GM23338 (cell line): ENCODE measurements around the gene TSC2. TPM values are rescaled to one million over a fixed set of nuclear protein-coding genes. Genes with fewer than 3 reads are reported as not detected.

ENCODE experiments used
- ATAC-seq: fragments of 200-7000 bp; cut with Tn5 transposase; 3 replicates; pipeline ENCODE4 v1.9.1; 2020
- DNase-seq: peaks from one replicate; pipeline ENCODE4 v3.0.0-alpha.2; 2015; ENCODE audit warnings: low spot score
- H2AFZ ChIP-seq: fragments of 200-600 bp; sonication (generic); 2 replicates; pipeline ENCODE4 v1.8.0; 2016; ENCODE audit warnings: antibody characterized with exemption, mild to moderate bottlenecking, moderate library complexity
- H3F3A ChIP-seq: fragments of 200-600 bp; sonication (generic); replicated peaks from 2 replicates; pipeline ENCODE4 v1.8.0; 2017; ENCODE audit warnings: antibody characterized with exemption, mixed run types, low read depth
- H3K27ac ChIP-seq: fragments of 200-600 bp; sonication (generic); 2 replicates; pipeline ENCODE4 v1.6.1; 2016; ENCODE audit warnings: low read depth
- H3K27me3 ChIP-seq: fragments of 200-600 bp; sonication (generic); 2 replicates; pipeline ENCODE4 v1.8.0; 2016; ENCODE audit warnings: mild to moderate bottlenecking, mixed run types, moderate library complexity; ENCODE audit not compliant: insufficient read depth
- H3K36me3 ChIP-seq: fragments of 200-600 bp; sonication (generic); 2 replicates; pipeline ENCODE4 v1.8.0; 2016; ENCODE audit warnings: mild to moderate bottlenecking; ENCODE audit not compliant: insufficient read depth
- H3K4me1 ChIP-seq: fragments of 200-600 bp; sonication (generic); 2 replicates; pipeline ENCODE4 v1.8.0; 2016; ENCODE audit warnings: mild to moderate bottlenecking, moderate library complexity; ENCODE audit not compliant: insufficient read depth
- H3K4me2 ChIP-seq: fragments of 200-600 bp; sonication (generic); 2 replicates; pipeline ENCODE4 v1.7.1; 2017; ENCODE audit warnings: mixed run types
- H3K4me3 ChIP-seq: fragments of 200-600 bp; sonication (generic); 2 replicates; pipeline ENCODE4 v1.6.1; 2016; ENCODE audit warnings: mixed run types
- H3K79me2 ChIP-seq: fragments of 200-600 bp; sonication (generic); replicated peaks from 2 replicates; pipeline ENCODE4 v1.8.0; 2017; ENCODE audit warnings: mild to moderate bottlenecking; ENCODE audit not compliant: insufficient read depth
- H3K9me2 ChIP-seq: fragments of 200-600 bp; sonication (generic); 2 replicates; pipeline ENCODE4 v1.8.0; 2017; ENCODE audit not compliant: insufficient read depth
- H4K20me1 ChIP-seq: fragments of 200-600 bp; sonication (generic); replicated peaks from 2 replicates; pipeline ENCODE4 v1.8.0; 2017; ENCODE audit warnings: mild to moderate bottlenecking; ENCODE audit not compliant: insufficient read depth
- H3K27ac Mint-ChIP-seq: 2 replicates; pipeline ENCODE4 v1.8.0; 2020; ENCODE audit warnings: inconsistent platforms, mild to moderate bottlenecking, moderate library complexity, mixed read lengths
- H3K27me3 Mint-ChIP-seq: 3 replicates; pipeline ENCODE4 v1.8.0; 2022; ENCODE audit warnings: low read depth, mild to moderate bottlenecking, moderate library complexity, mixed read lengths, inconsistent platforms; ENCODE audit not compliant: insufficient read depth, poor library complexity
- H3K36me3 Mint-ChIP-seq: 3 replicates; pipeline ENCODE4 v1.8.0; 2021; ENCODE audit warnings: low read depth, mild to moderate bottlenecking, inconsistent platforms, moderate library complexity, mixed read lengths
- H3K4me1 Mint-ChIP-seq: 3 replicates; pipeline ENCODE4 v1.8.0; 2020; ENCODE audit warnings: mild to moderate bottlenecking, inconsistent platforms, mixed read lengths
- H3K4me3 Mint-ChIP-seq: 3 replicates; pipeline ENCODE4 v1.8.0; 2021; ENCODE audit warnings: moderate library complexity, mild to moderate bottlenecking, inconsistent platforms, mixed read lengths
- H3K9me3 Mint-ChIP-seq: 3 replicates; pipeline ENCODE4 v1.8.0; 2020; ENCODE audit warnings: moderate library complexity, mild to moderate bottlenecking, inconsistent platforms, mixed read lengths
- CREB1 ChIP-seq: fragments of 250-450 bp; sonication (Bioruptor Pico); IDR thresholded peaks from 2 replicates; pipeline ENCODE4 v1.5.0; 2020; ENCODE audit warnings: low read depth, mild to moderate bottlenecking, moderate library complexity
- CTCF ChIP-seq, 2 experiments: fragments of 200-600 bp in 1 of 2; sonication (generic) in 1 of 2; conservative IDR thresholded peaks; 2 replicates each; pipeline versions ENCODE4 v1.5.1 to v1.6.1; 2016 to 2017; ENCODE audit warnings: antibody characterized with exemption in 2 of 2, low read depth in 2 of 2, mild to moderate bottlenecking in 2 of 2, moderate library complexity in 1 of 2
- POLR2AphosphoS5 ChIP-seq: IDR thresholded peaks from 2 replicates; pipeline ENCODE4 v1.6.1; 2016; ENCODE audit warnings: antibody characterized with exemption, low read depth
- ZNF462 ChIP-seq: fragments of 250-450 bp; sonication (Bioruptor Pico); IDR thresholded peaks from 2 replicates; pipeline ENCODE4 v1.5.0; 2020; ENCODE audit warnings: mild to moderate bottlenecking, moderate library complexity
- polyA plus RNA-seq: library from polyadenylated mRNA; unstranded; fragments of >200 nt; fragmentation: Nextera tagmentation; extraction: Ambion mirVana; gene quantifications from 2 replicates; pipeline ENCODE4 v1.2.1, GENCODE V29; 2016
- total RNA-seq: library from RNA; depleted of rRNA; stranded (reverse); fragments of >200 nt; shearing (Covaris generic); gene quantifications from 2 replicates; pipeline ENCODE4 v1.2.3, GENCODE V29; 2014

TSC2 gene
- total and polyA plus RNA-seq, 2 experiments from 2014 or later = 40.5 to 93.0 TPM

- TF ChIP-seq CTCF (conservative IDR thresholded peaks at IDR 0.05; ENCODE audit: low read depth in 2 of 2) = no peak
- TF ChIP-seq CREB1 (CRISPR knock-in tag) = no peak
Observed at GRCh38 chr16:2095315-2095853, 47.6 kb downstream of the TSC2 start (continued).

GRCh38 chr16:2095918-2096582 lies 48.3 kb downstream of the TSC2 start:
- ATAC-seq (no peak), DNase-seq (no peak)
- H3K4me2 ChIP-seq = no peak overlapping the region
- no peak overlapping the region for H3K4me3 ChIP-seq
- H3K9me2 ChIP-seq = no peaks in the 10 kb centered on the region
- H2AFZ ChIP-seq = no peak overlapping the region
- no peaks in the 10 kb centered on the region for H3K79me2 ChIP-seq
- H3K4me1 Mint-ChIP-seq = no peaks in the 10 kb centered on the region
- peaks cover 6% of the 10 kb centered on the region; the same call in 2 of the 3 replicates for H3K36me3 Mint-ChIP-seq
- H3K27ac Mint-ChIP-seq = no peak overlapping the region
- no peaks in the 10 kb centered on the region; the same call in 1 of the 2 replicates for H4K20me1 ChIP-seq
- peaks cover 4% of the 10 kb centered on the region; the same call in 1 of the 2 replicates for H3K4me1 ChIP-seq
- 0 out of 2 replicates have a peak, but pooled peaks cover 6% of the 10 kb centered on the region for H3F3A ChIP-seq
- H3K9me3 Mint-ChIP-seq = no peaks in the 10 kb centered on the region
- H3K27me3 ChIP-seq = no peaks in the 10 kb centered on the region
- peaks cover 14% of the 10 kb centered on the region for H3K27me3 Mint-ChIP-seq
- TF ChIP-seq ZNF462 = no peak
- TF ChIP-seq POLR2AphosphoS5 = no peak
- TF ChIP-seq CREB1 (CRISPR knock-in tag) = no peak
- no peak for TF ChIP-seq CTCF (conservative IDR thresholded peaks at IDR 0.05; ENCODE audit: low read depth in 2 of 2)
- H3K27ac ChIP-seq = no peak overlapping the region
- no peak overlapping the region for H3K4me3 Mint-ChIP-seq
- no peaks in the 10 kb centered on the region for H3K36me3 ChIP-seq
